BJ (cell line): Measurements from ENCODE around the gene RHEBL1. TPM values are rescaled to one million over a fixed set of nuclear protein-coding genes. Genes with fewer than 3 reads are reported as not detected.

Experiments
- CTCF ChIA-PET: fragments of 350-600 bp; formaldehyde crosslinking; extraction: SDS; loops from one replicate; lab custom pipeline; 2021; ENCODE audit warnings: antibody characterized with exemption, inconsistent platforms; lab: Yijun Ruan, JAX
- POLR2A ChIA-PET: fragments of 300-600 bp; sonication (Branson Sonifier 250); formaldehyde crosslinking; extraction: SDS; loops from one replicate; lab custom pipeline; 2021; ENCODE audit warnings: antibody characterized with exemption; lab: Charles Lee
- DNase-seq: peaks from one replicate; pipeline ENCODE4 v3.0.0-alpha.2; 2011; ENCODE audit warnings: low read depth
- H3K27me3 ChIP-seq: 2 replicates; pipeline ENCODE4 v1.6.0; 2011; ENCODE audit warnings: low read length; ENCODE audit not compliant: control insufficient read depth, insufficient read depth
- H3K36me3 ChIP-seq: 2 replicates; pipeline ENCODE4 v1.5.1; 2011; ENCODE audit warnings: low read length; ENCODE audit not compliant: control insufficient read depth, insufficient read depth
- H3K4me3 ChIP-seq: 2 replicates; pipeline ENCODE4 v1.5.1; 2011; ENCODE audit warnings: low read depth, mild to moderate bottlenecking, control low read depth, low read length
- polyA plus RNA-seq: library from polyadenylated mRNA; depleted of rRNA; stranded (reverse); fragments of >200 nt; gene quantifications from 2 replicates; pipeline ENCODE4 v1.2.3, GENCODE V29; 2011
- TF ChIP-seq, protein P1 (sequence below): IDR thresholded peaks from 2 replicates; pipeline ENCODE4 v1.5.1; 2011; ENCODE audit warnings: low read depth, mild to moderate bottlenecking, control low read depth, inconsistent platforms, low read length, moderate library complexity; ENCODE audit not compliant: insufficient read depth

The RHEBL1 gene
- polyA plus RNA-seq, 1 experiment = 1.3 TPM

DNA sequence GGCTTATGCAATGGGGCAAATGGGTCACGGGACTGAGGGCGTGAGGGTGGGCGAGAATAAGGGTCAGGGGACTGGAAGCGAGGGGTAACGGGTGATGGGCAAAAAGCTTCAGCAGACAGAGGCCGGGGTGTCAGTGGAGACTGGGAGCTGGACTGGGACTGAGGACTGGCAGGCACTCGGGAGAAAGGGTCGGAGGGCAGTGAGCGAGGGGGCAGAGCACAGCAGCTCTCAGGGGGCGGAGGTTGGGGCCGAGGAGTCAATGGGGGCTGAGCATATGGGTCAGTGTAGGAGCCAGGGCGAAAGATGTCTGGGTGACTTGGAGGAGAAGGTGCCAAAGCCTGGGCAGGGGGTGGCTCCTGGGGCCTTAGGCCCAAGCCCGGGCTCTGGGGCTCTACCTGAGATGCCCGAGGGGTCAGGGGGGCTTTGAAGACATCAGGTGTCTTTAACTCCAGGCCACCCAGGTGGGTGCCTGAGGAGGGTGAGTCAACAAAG, 29.4 kb downstream of the RHEBL1 start:
- POLR2A ChIA-PET = no interaction called here
- TF ChIP-seq, protein P1, sequence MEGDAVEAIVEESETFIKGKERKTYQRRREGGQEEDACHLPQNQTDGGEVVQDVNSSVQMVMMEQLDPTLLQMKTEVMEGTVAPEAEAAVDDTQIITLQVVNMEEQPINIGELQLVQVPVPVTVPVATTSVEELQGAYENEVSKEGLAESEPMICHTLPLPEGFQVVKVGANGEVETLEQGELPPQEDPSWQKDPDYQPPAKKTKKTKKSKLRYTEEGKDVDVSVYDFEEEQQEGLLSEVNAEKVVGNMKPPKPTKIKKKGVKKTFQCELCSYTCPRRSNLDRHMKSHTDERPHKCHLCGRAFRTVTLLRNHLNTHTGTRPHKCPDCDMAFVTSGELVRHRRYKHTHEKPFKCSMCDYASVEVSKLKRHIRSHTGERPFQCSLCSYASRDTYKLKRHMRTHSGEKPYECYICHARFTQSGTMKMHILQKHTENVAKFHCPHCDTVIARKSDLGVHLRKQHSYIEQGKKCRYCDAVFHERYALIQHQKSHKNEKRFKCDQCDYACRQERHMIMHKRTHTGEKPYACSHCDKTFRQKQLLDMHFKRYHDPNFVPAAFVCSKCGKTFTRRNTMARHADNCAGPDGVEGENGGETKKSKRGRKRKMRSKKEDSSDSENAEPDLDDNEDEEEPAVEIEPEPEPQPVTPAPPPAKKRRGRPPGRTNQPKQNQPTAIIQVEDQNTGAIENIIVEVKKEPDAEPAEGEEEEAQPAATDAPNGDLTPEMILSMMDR = no peak

DNA sequence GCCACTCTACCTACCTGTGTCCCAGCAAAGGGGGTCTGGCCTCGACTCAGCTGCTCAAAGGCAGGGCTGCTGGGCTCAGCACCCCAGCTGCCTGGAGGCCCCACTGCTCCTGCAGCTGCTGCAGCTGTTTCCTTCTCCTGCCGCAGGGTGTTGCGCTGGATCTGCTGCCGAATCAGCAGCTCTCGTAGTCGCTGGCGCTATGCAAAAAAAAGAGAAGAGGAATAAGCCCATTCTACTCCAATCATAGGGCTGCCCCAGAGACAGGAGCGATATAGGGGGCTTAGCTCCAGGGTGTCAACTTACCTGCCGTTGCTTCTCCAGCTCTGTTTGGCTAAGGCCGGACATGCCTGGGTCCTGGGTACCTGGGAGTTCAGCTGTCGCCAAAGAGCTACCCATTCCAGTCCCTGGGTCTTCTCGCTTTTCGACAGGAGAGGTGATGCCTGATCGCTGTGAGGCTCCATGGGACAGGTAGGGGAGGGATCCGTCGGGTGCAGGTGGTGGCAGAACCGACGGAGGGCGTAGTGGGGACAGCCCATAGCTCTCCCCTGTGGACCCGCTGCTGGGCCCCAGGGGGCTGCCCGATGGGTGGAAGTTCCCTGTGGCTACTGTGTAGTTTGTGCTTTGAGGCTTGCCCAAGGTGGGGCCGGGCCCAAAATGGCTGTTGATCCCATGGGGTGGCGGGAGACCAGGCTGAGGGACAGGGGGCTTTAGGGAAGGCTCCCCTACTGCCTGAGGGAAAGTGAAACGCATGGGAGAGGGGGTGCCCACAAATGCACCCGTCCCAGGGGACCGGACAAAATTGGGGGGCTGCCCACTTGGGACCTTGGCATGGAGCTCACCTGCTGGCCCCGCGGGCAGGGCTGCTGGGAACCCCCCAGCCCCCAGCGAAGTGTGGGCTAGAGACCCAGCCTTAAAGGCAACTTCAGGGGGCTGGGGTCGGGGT, 30.1 kb downstream of the RHEBL1 start:
- ChIA-PET POLR2A (no interaction called here), CTCF (interaction anchor here (0.8 to 1.6 kb wide), 3 partner anchors 10 to 52 kb away, joined by 3 to 8 read pairs (median 3); no protein-coding TSS in a partner anchor)
- DNase-seq = no peak
- H3K36me3 ChIP-seq = peaks cover 72% of the 10 kb centered on the region
- TF ChIP-seq, protein P1 = no peak
- H3K27me3 ChIP-seq = no peaks in the 10 kb centered on the region
- H3K4me3 ChIP-seq = no peak overlapping the region

More for the DNA sequence above, 29.4 kb downstream of the RHEBL1 start:
- no peak for DNase-seq
- CTCF ChIA-PET = no interaction called here
- no peaks in the 10 kb centered on the region for H3K27me3 ChIP-seq
- peaks cover 73% of the 10 kb centered on the region for H3K36me3 ChIP-seq
- no peak overlapping the region for H3K4me3 ChIP-seq

DNA sequence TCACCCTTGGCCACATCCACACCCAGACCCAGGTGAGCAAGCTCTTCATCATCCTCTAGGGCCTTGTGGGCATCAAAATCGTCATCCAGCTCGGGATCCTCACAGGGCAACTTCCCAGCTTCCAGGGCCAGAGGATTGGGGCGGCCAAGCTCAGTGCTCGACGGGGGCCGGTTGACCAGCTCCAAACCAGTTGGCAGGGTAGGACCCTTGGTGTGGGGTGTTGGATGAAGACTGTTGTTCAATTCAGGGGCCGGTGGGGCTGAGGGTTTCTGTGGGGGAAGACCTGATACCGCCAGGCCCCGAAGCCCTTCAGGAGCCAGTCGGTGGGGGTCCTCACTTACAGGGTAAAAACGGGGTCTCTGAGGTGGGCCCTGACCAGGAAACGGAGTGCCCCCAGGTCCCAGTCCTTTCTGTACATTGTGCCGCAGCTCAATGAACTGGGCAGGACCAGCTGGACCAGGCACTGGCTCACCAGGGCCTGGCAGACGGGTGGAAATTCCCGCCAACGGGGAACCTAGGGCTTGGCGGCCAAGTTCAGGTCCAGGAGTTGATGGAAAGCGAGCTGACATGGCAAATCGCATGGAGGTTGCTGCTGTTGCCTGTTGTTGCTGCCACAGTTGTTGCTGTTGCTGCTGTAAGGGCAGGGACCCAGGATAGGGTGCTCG, 31.4 kb downstream of the RHEBL1 start:
- peaks cover 73% of the 10 kb centered on the region for H3K36me3 ChIP-seq

DNA sequence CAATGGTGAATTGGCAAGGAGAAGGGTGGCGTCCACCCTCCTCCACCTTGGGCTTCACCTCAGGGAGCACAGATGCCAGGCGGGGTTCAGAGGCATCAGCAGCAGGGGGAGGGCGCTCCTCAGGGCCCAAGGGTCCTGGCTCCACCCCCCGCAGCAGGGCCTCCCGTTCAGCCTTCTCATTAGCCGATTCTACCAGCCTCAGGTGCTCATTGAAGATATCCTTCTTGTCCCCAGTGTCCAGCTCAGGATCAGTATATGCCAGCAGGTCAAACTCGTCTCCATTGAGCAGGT, 31.9 kb downstream of the RHEBL1 start:
- ChIA-PET POLR2A (interaction anchor here (0.5 kb wide), 1 partner anchor 20 kb away, joined by 3 read pairs; no protein-coding TSS in a partner anchor), CTCF (interaction anchor here (1.0 to 1.9 kb wide), 4 partner anchors 10 to 79 kb away, joined by 4 to 8 read pairs (median 6); no protein-coding TSS in a partner anchor)
- no peaks in the 10 kb centered on the region for H3K27me3 ChIP-seq
- DNase-seq = no peak
- H3K36me3 ChIP-seq = peaks cover 74% of the 10 kb centered on the region
- H3K4me3 ChIP-seq = no peak overlapping the region
- TF ChIP-seq, protein P1 = no peak

More for the DNA sequence above, 31.4 kb downstream of the RHEBL1 start:
- H3K4me3 ChIP-seq = no peak overlapping the region
- no peak for DNase-seq
- POLR2A ChIA-PET = interaction anchor here (0.5 to 0.7 kb wide), 2 partner anchors 20 to 92 kb away, joined by 3 read pairs; no protein-coding TSS in a partner anchor
- CTCF ChIA-PET = interaction anchor here (1.0 to 1.6 kb wide), 4 partner anchors 9 to 79 kb away, joined by 3 to 8 read pairs (median 4); no protein-coding TSS in a partner anchor
- TF ChIP-seq, protein P1 = no peak
- H3K27me3 ChIP-seq = no peaks in the 10 kb centered on the region
